GM12801 (cell line): ENCODE measurements around the gene PITPNM2.

ENCODE experiments used
- CTCF ChIP-seq: IDR thresholded peaks from one replicate; pipeline ENCODE4 v1.5.1; 2011; ENCODE audit warnings: control low read depth; ENCODE audit not compliant: insufficient read length; ENCODE audit errors: extremely low read depth

Gene PITPNM2

DNA sequence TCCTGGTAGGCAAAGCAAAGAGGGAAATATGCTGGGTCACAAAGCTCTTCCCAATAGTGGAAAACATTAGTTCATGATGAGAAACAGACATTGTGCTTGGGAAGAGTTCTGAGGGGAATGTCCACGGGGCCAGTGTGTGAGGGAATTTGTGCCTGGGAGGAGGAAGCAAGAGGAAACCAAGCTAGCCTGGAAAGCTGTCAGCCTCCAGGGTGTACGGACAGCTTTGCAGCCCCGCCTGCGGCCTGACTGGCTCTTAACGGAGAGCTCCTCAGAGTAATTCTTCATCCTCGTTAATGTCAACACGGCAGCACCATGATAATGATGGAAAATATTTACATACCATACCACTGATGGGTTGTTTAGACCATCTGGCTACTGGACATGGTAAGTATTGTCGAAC, 32.4 kb downstream of the PITPNM2 start:
- no peak for TF ChIP-seq CTCF

DNA sequence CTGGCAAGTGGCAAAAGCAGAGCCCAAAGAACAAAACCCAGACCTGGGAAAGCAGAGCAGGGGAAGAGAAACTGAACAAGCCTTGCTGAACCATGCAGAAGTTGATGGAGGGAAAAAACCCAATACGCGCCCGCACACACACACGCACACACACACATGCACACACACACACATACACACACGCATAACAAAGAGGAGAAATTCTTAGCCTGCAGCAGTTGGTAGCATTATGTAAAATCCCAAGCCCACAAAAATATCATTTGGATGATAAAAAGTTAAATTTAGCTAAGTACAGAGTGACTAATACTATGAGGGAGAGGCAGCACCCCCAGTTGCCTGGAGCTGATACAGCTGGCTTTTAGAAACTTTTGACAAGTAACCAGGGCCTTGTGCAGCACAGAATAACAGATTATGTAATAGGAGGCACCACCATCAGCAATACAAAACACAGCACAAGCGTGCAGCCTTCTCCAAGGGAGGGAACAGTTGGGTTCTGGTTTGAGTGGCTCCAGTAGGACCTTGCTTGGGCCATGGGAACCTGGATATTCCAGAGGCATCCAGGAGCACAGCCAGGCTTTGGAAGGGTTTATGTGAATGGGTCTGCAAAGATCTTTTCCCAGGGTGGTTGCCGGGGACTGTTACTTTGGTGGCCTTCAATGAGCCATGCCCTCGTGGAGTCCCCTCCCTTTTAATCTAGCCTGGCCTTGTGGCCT, 35.3 kb downstream of the PITPNM2 start:
- TF ChIP-seq CTCF, result no peak

GRCh38 chr12:123114304-123115083, 36.4 kb downstream of the PITPNM2 start:
- TF ChIP-seq CTCF, result no peak

DNA sequence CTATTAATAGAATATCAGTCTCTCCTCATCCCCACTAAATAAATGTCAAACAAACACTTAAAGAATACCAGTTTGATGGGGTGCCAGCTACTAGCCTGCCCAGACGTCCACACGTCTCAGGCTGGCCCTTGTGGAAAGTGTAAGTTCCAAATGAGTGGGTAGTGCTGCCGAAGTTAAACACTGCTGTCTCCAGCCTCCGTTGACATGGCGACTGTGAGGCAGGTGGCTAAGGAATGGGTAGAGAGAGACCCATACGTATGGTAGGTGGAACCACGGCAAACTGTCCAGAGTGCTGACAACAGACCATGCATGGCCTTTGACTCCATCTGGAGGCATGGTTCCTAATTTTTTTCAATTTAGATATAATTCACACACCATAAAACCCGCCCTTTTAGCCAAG, 37.9 kb downstream of the PITPNM2 start:
- TF ChIP-seq CTCF, result no peak

GRCh38 chr12:123111498-123112165, 39.3 kb downstream of the PITPNM2 start:
- no peak for TF ChIP-seq CTCF

DNA sequence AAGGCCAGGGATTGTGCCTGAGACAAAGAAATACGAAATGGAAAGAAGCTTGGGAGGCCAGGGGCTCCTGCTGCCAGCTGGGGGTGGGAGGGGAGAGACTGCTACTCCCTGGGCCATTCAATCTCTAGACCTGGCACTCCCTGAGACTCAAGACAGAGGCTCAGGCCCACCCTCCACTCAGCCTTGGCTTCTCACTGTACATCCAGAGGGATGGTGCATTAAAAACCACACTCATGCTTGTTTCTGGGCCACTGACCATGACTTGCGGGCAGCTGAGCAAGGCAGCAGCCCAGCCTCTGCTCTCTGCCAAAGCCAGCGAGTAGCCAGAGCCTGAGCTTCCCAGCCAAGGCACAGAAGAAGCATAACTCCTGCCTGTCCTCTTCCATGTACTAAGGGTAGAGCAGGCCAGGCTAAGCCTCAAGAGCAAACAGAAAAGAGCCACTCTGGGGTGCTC, 41.5 kb downstream of the PITPNM2 start:
- no peak for TF ChIP-seq CTCF

- no peak for TF ChIP-seq CTCF
These were observed 42.2 kb downstream of the PITPNM2 start for GRCh38 chr12:123108682-123109066.
